HG03520 (cell line): ENCODE measurements around the gene RYR2.
A peak's percentile ranks its signal among the peaks of the same experiment; 100 is the strongest.
"Not testable (repeated sequence)": the region's sequence is repeated elsewhere in the genome, so short reads cannot be mapped to it uniquely, and the experiment has no call there.

Experiments used
- ATAC-seq: cut with Tn5 transposase; IDR thresholded peaks from one replicate; pipeline ENCODE4 v1.9.1; 2021; ENCODE audit warnings: mild to moderate bottlenecking, moderate library complexity; ENCODE audit not compliant: unreplicated experiment

Gene RYR2

DNA sequence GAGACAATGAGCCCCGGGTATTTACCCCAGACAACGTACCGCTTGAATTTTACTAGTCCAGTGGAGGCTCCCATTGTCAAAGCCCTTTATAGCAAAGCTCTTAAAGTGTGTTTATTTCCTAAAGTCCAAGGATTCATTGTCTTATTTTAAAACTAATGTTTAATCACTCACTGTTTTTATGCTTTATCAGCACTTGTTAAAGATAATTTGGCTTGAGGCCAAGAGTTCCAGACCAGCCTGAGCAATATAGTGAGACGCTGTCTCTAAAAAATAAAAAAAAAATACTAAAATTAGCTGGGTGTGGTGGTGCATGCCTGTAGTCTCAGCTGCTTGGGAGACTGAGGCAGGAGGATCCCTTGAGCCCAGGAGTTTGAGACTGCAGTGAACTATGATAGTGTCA, 202.8 kb downstream of the RYR2 start:
- ATAC-seq = no peak

DNA sequence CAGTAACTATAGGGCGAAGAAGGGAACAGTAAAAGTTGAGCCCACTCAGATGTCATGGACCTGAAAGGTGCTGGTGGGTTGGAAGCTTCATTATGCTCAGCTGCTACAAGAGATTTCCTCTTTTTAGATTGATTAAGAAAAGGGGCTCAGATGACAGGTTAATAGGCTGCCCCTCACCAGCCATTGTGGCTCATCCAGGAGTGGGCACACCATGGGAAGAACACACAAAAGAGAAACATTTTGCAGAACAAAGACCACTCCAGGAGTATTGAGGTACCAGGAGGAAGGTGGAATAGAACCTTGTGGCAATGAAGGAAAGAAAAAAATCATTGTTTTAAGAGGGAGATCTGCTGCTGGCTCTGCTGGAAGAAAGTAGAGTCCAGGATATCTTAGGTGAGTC, 205.5 kb downstream of the RYR2 start:
- no peak for ATAC-seq

DNA sequence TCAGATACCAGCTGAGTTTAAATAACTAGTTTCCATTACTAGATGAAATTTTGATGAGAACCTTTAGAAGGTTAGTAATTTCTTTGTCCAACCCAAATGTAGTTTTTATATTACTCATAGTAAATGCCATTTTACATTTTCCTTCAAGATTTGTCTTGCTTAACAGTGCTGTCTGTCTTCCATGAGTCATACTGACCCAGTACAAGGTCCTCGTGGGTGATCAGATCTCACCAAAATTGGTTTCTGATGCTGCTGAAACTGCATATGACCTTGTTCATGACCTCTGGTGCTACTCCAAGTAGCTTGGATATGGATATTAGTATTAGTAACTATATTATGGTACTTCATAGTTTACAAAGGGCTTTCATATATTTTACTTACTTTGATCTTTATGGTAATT, 207.1 kb downstream of the RYR2 start:
- ATAC-seq = no peak

DNA sequence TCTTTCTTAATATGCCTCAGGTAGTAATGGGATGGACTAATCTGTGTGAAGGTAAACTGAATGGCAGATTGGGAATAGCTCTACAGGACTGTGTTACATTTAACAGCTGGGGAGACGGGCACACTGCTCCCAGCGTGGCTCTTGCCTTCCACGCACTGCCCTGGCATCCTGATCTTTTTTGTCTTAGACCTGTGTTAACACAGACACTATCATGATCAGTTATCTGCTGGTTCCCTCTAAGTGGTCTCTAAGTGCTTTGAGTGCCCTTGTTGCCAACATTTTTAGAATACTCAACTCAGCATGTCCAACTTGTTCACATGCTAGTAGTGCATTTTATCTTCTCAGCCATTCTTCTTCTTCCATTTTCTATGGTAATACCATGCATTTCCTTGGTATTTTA, 208.1 kb downstream of the RYR2 start:
- ATAC-seq = no peak

DNA sequence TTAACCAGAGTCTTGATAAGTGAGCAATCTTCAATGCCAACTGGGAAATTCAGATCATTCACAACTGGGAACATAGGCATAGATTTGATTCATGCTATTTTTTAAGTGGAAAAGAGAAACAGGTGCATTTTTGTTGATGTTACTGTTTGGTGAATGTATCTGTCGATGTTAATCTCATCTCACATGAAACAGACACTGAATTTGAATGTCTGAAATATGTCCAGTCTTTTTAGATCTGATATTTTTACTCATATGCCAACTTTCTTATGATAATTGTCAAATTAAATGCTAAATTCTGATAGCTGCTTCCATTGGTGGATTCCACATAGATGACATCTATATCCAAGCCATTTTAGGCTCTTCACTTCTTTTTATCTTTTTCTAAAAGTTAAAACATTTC, 213.1 kb downstream of the RYR2 start:
- ATAC-seq = no peak

DNA sequence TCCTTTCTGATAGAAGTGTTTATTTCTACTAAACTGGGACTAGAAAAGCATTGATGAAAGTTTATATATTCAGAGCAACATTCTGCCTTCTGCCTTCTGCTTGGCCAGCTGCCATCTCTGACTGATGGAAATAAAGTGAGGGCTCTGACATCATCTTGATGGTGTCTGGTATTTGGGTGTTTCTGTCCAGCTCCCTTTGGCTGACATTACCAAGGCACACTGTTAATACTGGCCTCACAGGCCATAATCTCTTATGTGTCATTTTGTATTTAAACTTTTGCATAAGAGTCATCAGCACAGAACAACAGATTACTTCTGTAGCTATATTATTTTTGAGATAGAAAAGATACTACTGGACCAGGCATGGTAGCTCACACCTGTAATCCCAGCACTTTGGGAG, 216.9 kb downstream of the RYR2 start:
- ATAC-seq = no peak

DNA sequence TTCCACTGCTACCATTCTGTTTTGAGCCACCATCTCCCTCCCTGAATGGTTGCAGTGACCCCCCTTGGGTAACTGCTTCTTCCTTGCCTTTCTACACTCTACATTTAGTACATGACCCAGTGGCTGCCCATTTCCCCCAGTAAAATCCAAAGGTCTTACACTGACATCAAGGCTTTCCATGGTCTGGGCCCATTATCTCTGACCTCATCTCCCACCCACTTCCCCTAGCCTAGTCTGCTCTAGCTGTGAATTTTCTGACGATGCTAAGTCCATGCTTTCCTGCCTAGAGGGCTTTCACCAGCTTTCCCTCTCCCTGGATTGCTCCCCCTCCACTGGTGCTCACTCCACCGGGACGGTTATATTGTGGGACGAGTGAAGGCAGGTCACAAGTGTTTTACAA, 219.2 kb downstream of the RYR2 start:
- ATAC-seq = no peak

DNA sequence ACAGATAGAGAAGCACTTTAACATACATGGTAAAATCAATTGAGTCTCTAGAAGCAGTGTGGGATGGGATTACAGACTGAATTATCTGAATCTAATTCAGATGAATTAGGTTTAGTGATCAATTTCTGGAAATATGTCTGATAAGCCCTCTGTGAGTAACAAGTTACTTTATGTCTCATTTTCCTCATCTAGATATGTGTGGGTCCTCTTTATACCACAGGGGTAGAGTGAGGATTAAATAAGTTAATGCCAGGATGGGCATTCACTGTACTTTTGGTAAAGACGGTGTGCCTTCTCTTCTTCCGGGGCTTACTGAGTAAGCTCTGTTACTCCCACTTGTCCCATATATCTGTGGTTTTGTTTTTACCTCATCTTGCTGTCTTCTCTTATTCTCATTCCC, 225.8 kb downstream of the RYR2 start:
- no peak for ATAC-seq

DNA sequence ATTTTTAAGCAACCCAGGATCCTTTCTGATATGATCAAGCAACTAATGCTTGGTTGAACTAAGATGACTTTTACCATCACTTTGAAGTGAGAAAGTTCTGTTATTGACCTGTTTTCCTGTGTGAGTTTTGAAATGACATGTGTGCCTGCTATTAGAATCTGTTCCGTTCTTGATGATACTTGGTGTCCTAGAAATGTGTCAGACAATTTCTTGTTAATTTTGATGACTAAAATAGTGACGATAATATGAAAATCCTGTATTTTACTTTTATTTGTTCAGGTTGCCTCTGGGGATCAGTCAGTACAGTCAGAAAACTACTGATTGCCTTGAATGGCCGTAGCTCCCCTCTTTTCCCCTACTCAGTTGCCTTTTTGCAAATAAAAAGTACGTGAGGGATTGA, 228.0 kb downstream of the RYR2 start:
- peak; percentile 56 for ATAC-seq

DNA sequence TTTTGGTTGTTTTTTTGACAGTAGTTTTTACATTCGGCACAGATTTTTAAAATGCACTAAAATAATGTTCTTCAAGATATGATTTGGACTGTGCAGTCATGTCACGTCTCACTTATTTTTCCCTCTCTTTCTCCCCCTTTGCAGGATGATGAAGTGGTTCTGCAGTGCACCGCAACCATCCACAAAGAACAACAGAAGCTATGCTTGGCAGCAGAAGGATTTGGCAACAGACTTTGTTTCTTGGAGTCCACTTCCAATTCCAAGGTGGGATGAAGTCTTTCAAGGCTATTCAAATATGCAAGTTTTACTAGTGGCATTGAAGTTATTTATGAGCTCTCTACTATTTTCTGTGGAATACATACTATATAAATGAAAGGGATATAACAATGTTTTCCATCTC, 228.4 kb downstream of the RYR2 start:
- no peak for ATAC-seq

DNA sequence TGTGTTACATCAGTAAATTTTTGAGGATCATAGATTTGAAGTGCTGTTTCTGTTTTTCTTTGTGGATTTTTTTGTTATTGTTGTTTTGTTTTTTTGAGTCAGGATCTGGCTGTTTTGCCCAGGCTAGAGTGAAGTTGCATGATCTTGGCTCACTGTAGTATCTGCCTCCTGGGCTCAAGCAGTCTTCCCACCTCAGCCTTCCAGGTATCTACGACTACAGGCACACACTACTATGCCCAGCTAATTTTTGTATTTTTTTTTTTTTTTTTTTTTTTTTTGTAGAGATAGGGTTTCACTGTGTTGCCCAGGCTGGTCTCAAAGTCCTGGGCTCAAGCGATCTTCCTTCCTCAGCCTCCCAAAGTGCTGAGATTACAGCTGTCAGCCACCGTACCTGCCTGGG, 236.0 kb downstream of the RYR2 start:
- ATAC-seq = not testable (repeated sequence)

DNA sequence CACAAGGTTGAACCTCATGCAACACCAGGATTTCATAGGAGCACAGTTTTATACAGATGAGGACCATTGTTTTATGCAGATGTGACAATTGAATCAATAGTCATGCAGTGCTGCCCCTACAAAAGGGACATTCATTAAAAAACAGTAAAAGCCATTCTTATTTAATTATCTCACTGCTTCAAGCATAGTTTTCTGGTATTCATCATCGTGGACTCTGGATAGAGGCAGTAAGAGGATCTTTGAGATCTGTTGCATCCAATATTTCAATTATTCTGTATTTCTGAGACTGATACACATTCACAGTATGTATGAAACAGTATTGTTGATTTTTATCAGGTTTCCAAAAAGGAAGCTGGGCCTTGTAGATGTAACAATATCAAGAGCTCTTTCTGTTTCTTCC, 237.6 kb downstream of the RYR2 start:
- ATAC-seq = no peak

DNA sequence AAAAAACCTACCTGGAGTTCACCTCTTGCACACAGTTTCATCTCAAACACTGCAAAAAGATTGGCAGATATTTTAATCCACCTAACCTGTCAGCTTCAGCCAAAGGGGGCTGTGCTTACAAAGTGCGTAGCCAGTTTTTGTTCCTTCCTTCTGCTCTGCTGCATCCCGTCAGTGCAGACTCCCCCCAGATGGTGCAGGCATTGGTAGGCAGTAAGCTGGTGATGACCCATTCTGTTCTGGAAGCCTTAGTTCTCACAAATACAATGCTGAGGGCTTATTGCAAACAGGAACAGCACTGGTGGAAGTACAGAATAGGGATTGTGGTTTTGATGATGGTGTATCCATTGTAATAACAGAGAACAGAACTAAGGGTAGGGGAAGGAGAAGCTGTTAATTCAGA, 239.5 kb downstream of the RYR2 start:
- no peak for ATAC-seq

DNA sequence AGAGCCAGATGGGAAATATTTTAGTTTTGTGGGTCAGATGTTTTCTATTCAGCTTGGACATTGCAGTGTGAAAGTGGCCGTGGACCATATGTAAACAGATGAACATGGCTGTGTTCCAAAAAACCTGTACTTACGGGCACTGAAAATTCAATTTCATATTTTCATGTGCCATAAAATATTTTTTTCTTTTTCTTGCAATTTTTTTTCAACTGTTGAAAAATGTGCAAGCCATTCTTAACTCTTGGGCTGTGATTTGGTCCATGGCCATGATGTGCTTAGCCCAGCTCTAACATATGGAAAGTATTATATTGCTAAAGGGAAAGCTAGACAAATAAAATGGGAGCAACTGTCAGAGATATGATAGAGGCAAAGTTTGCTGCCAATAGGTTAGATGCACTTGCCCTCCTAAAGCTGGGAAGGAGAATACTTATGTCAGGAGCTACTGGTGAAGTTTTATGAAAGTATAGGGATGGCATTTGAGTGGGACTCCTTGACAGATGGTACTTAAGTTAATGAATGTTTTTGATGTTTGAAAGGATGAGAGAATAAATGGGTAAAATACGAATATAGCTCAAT, 240.3 kb downstream of the RYR2 start:
- ATAC-seq = no peak

DNA sequence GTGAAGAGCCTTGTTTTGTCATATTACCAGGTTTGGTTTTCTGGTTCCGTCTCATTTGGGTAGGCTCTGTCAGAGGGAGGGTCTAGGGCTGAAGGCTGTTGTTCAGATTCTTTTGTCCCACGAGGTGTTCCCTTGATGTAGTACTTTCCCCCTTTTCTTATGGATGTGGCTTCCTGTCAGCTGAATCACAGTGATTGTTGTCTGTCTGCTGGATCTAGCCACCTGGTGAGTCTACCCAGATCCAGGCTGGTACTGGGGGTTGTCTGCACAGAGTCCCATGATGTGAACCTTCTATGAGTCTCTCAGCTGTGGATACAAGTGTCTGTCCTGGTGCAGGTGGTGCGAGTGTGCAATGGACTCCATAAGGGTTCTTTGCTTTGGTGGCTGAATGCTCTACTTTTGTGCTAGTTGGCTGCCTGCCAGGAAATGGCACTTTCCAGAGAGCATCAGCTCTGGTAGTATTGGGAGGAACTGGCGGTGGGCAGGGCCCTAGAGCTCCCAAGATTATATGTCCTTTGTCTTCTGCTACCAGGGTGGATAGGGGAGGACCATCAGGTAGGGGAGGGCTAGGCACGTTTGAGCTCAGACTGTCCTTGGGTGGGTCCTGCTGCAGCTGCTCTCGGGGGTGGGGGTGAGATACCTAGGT, 246.0 kb downstream of the RYR2 start:
- ATAC-seq = no peak

DNA sequence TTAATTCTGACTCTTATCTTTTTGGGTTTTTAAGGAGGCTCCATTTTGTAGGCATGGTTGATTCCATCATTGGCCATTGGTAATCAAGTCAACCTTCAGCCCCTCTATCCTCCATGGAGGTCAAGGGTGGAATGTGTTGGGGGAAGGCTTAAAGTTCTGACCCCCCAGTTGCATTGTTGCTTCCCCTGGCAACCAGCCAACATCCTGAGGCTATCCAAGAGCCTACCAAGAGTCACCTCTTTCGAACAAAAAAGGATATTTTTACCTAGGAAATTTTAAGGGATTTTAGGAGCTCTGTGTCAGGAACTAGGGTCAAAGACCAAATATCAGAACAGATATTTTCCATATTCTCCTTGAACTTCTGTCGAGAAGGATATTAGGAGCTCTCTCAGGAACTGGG, 251.8 kb downstream of the RYR2 start:
- no peak for ATAC-seq

DNA sequence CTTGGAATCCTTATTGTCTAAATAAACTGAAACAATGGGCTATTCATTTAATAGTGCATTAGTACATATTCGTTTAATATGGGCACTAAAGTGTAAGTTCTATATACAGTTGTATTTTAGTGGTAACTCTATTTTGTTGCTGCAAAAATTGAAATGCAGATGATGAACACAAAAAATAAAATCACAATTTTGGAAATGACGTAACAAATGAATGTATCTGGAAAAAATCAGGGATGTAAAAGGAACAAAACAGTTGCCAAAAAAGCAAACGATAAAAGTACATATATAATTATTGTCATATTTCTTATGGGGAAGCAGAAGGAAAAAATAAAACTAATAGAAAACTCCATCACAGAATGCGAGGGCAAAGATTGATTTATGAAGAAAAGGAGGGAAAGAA, 254.9 kb downstream of the RYR2 start:
- no peak for ATAC-seq

DNA sequence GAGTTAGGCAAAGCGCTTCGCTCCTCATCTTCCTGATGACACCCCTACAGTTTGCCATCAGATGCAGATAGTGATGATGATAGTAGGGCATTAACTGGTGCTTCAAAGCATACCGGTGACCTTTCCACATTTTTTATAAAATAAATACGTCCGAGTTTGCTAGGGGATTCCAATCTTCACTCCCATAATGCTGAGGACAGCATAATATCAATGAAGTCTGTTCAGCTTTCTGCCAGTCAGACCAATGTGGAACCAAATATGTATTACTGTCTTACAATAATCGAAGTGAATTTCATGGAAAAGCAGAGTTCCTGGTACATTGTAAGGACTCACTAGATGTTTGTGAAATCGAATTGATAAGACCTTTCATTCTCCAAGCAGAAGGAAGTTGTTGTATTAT, 258.7 kb downstream of the RYR2 start:
- no peak for ATAC-seq

DNA sequence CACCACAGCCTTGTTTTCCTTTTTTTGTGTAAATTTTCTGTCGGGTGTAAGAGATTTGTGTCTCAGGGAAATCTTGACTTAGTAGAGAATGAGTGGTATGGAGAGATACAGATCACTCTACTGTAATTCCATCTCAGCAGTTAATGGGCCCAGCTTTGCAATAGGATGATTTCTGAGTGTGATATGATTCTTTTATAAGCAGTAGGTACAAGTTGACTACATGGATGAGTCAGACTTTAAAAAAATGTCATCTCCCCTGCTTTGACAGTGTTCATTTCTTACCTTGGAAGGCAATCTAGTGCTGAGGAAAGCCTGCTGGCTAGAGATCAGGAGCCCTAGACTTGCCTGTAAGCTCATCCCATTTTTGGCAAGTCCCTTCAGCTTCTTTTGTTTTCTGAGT, 261.9 kb downstream of the RYR2 start:
- no peak for ATAC-seq

DNA sequence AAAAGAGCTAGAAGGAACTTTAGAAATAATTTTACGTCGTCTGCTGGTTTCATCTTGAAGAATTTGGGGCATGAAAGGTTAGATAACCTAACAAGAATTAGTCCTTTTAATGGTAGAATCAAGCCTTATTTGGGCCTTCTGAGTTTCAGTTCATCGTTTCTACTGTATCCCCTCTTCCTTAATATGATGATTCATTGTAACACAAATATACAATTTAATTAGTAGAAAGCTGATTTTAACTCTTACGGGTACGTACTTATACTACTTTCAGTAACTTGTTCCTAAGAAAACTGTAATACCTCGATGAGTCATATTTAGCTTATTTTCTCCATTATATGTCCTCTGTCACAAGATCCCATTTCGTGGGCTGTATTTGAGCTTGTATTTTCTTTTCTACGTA, 264.7 kb downstream of the RYR2 start:
- ATAC-seq = no peak

DNA sequence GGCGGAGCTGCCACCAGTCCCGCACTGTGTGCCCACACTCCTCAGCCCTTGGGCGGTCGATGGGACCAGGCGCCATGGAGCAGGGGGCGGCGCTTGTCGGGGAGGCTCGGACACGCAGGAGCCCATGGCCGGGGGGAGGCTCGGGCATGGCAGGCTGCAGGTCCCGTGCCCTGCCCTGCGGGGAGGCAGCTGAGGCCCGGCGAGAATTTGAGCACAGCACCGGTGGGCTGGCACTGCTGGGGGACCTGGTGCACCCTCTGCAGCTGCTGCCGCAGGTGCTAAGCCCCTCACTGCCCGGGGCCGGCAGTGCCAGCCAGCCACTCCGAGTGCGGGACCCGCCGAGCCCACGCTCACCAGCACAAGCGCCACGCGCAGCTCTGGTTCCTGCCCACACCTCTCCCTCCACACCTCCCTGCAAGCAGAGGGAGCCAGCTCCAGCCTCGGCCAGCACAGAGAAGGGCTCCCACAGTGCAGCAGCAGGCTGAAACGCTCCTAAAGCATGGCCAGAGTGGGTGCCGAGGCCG, 267.7 kb downstream of the RYR2 start:
- ATAC-seq = no peak

DNA sequence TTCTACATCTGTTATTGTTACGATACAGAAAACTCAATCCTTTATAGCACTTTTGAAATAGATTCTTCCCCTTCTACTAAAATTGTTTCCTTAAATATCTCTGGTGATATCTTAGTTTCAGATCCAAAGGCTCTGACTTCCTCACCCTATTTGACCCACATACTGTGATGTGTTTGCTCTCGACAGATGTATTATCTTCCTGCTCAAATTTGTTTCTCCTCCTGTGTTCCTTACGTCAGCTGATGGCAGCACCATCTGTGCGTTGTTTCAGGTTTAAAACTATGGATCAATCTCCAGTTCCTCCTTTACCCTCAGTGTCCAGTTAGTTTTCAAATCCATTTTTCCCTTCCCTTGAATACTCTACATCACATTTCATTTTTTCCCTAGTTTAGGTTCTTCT, 274.4 kb downstream of the RYR2 start:
- ATAC-seq = no peak

DNA sequence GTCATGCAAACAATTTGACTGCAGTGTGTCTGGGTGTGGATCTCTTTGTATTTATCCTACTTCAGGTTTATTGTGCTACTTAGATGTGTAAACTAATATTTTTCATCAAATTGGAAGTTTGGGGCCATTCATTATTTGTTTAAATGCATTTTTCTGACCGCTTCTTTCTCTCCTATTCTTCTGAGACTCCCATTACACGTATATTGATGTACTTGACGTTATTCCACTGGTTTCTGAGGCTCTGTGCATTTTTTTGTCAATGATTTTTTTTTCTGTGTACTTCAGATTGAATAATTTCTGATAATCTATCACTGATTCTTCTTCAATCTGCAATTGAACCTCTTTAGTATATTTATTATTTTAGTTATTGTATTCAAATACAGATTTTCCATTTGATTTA, 276.8 kb downstream of the RYR2 start:
- ATAC-seq = no peak
